RPMI8226 (cell line): ENCODE measurements around the gene C4orf50.

Experiments used
- DNase-seq: peaks from one replicate; pipeline ENCODE4 v3.0.0-alpha.2; 2015

The C4orf50 gene

GRCh38 chr4:6018331-6018730 is at the start of gene C4orf50:
TSS of gene C4orf50 (minus strand) at chr4:6018431.
- DNase-seq = no peak

GRCh38 chr4:6065934-6066590 is 47.8 kb upstream of the C4orf50 start:
- DNase-seq = no peak

- no peak for DNase-seq
Observed at GRCh38 chr4:6065166-6065565, 46.9 kb upstream of the C4orf50 start.

GRCh38 chr4:6064383-6064782 is 46.2 kb upstream of the C4orf50 start:
- DNase-seq = no peak

GRCh38 chr4:6063684-6064083 is 45.5 kb upstream of the C4orf50 start:
- no peak for DNase-seq

- no peak for DNase-seq
Observed at GRCh38 chr4:6062133-6062532, 43.9 kb upstream of the C4orf50 start.

GRCh38 chr4:6059375-6059805 is 41.2 kb upstream of the C4orf50 start:
- no peak for DNase-seq

GRCh38 chr4:6058531-6059374 is 40.5 kb upstream of the C4orf50 start:
- no peak for DNase-seq

- DNase-seq = no peak
Observed at GRCh38 chr4:6056976-6057766, 38.9 kb upstream of the C4orf50 start.

- DNase-seq = no peak
Observed at GRCh38 chr4:6055436-6055835, 37.2 kb upstream of the C4orf50 start.

- DNase-seq = no peak
Observed at GRCh38 chr4:6055030-6055429, 36.8 kb upstream of the C4orf50 start.

GRCh38 chr4:6054162-6054922 is 36.1 kb upstream of the C4orf50 start:
- DNase-seq = no peak

- no peak for DNase-seq
Observed at GRCh38 chr4:6052679-6053078, 34.4 kb upstream of the C4orf50 start.

GRCh38 chr4:6050551-6050950 is 32.3 kb upstream of the C4orf50 start:
- no peak for DNase-seq

GRCh38 chr4:6049985-6050384 is 31.8 kb upstream of the C4orf50 start:
- DNase-seq = no peak

- no peak for DNase-seq
Observed at GRCh38 chr4:6049278-6049677, 31.0 kb upstream of the C4orf50 start.

- no peak for DNase-seq
Observed at GRCh38 chr4:6048537-6048936, 30.3 kb upstream of the C4orf50 start.

- peak; percentile 86 for DNase-seq
Observed at GRCh38 chr4:6047130-6047673, 29.0 kb upstream of the C4orf50 start.

- DNase-seq = no peak
Observed at GRCh38 chr4:6046526-6047129, 28.4 kb upstream of the C4orf50 start.

GRCh38 chr4:6044805-6045204 is 26.6 kb upstream of the C4orf50 start:
- no peak for DNase-seq

- peak; percentile 90 for DNase-seq
Observed at GRCh38 chr4:6044276-6044675, 26.0 kb upstream of the C4orf50 start.

GRCh38 chr4:6043843-6044242 is 25.6 kb upstream of the C4orf50 start:
- no peak for DNase-seq
